Astrocyte of the spinal cord (primary cell): ENCODE data around the gene IFITM5.
A peak's percentile ranks its signal among the peaks of the same experiment; 100 is the strongest.
"Not testable (repeated sequence)": the region's sequence is repeated elsewhere in the genome, so short reads cannot be mapped to it uniquely, and the experiment has no call there.

Experiments
- DNase-seq: peaks from one replicate; pipeline ENCODE4 v3.0.0; 2011; ENCODE audit warnings: low read depth, low spot score
- H3K4me3 ChIP-seq: 2 replicates; pipeline ENCODE4 v1.5.1; 2011; ENCODE audit warnings: low read depth, mild to moderate bottlenecking, low read length, moderate library complexity
- CTCF ChIP-seq: IDR thresholded peaks from 2 replicates; pipeline ENCODE4 v1.5.1; 2012; ENCODE audit warnings: low read depth, mild to moderate bottlenecking, low read length, inconsistent platforms
- in situ Hi-C: cut with HindIII; loops from 2 replicates; pipeline ENCODE4 v1.10.0; 2017; ENCODE audit warnings: low sequenced_read_pairs

Gene IFITM5

GRCh38 chr11:337711-338110 lies 38.4 kb upstream of the IFITM5 start:
- in situ Hi-C loops, result no loop called here
- no peak overlapping the region for H3K4me3 ChIP-seq
- DNase-seq, result no peak
- TF ChIP-seq CTCF, result no peak

GRCh38 chr11:336659-337198 lies 37.4 kb upstream of the IFITM5 start:
- no peak overlapping the region for H3K4me3 ChIP-seq
- no peak for DNase-seq
- in situ Hi-C loops, result no loop called here
- TF ChIP-seq CTCF, result no peak

- peak; percentile 55 for DNase-seq
- no peak for TF ChIP-seq CTCF
- H3K4me3 ChIP-seq, result no peak overlapping the region
- in situ Hi-C loops, result no loop called here
Observed at GRCh38 chr11:335779-336658, 36.7 kb upstream of the IFITM5 start.

GRCh38 chr11:334264-334994 lies 35.1 kb upstream of the IFITM5 start:
- in situ Hi-C loops, result no loop called here
- DNase-seq, result no peak
- H3K4me3 ChIP-seq, result no peak overlapping the region
- no peak for TF ChIP-seq CTCF

GRCh38 chr11:333616-334263 lies 34.4 kb upstream of the IFITM5 start:
- in situ Hi-C loops, DNase-seq, H3K4me3 ChIP-seq: not testable (repeated sequence)

GRCh38 chr11:332651-333480 lies 33.5 kb upstream of the IFITM5 start:
- no peak for TF ChIP-seq CTCF
- H3K4me3 ChIP-seq, result no peak overlapping the region
- DNase-seq, result no peak
- in situ Hi-C loops, result no loop called here
